ENCODE results near the gene PCNX1.
"Not testable (repeated sequence)": the region's sequence is repeated elsewhere in the genome, so short reads cannot be mapped to it uniquely, and the experiment has no call there.

The PCNX1 gene

GRCh38 chr14:70942342-70942706 is 35.1 kb downstream of the PCNX1 start:
- no peak overlapping the region for H3K27ac ChIP-seq
- H3K27me3 ChIP-seq (ENCODE audit: control insufficient read depth, insufficient read depth, low read length), result no peaks in the 10 kb centered on the region
- H3K9ac ChIP-seq, result no peak overlapping the region
- no peak overlapping the region for H3K4me3 ChIP-seq (ENCODE audit: low read depth, low read length)
- H3K79me2 ChIP-seq, result peaks cover 7% of the 10 kb centered on the region
- no peak overlapping the region for H2AFZ ChIP-seq
- H3K4me1 ChIP-seq, result no peaks in the 10 kb centered on the region
- no peak overlapping the region for H3K4me2 ChIP-seq (ENCODE audit: low read length)
- no peak for TF ChIP-seq CTCF (IDR thresholded peaks at IDR 0.05)
- H3K9me3 ChIP-seq (ENCODE audit: control insufficient read depth, low read length), result no peaks in the 10 kb centered on the region
- H3K36me3 ChIP-seq (ENCODE audit: control insufficient read depth, insufficient read depth, low read length), result no peaks in the 10 kb centered on the region

- not testable (repeated sequence) for H3K27me3 ChIP-seq (ENCODE audit: control insufficient read depth, insufficient read depth, low read length); H3K27ac ChIP-seq; H3K9ac ChIP-seq; H3K4me2 ChIP-seq (ENCODE audit: low read length); H3K4me3 ChIP-seq (ENCODE audit: low read depth, low read length); H3K4me1 ChIP-seq; H2AFZ ChIP-seq; H3K79me2 ChIP-seq; H3K36me3 ChIP-seq (ENCODE audit: control insufficient read depth, insufficient read depth, low read length); H3K9me3 ChIP-seq (ENCODE audit: control insufficient read depth, low read length)
Observed at GRCh38 chr14:70942721-70943120, 35.5 kb downstream of the PCNX1 start.

- H3K27ac ChIP-seq, result no peak overlapping the region
- no peak overlapping the region for H2AFZ ChIP-seq
- no peaks in the 10 kb centered on the region for H3K36me3 ChIP-seq (ENCODE audit: control insufficient read depth, insufficient read depth, low read length)
- H3K9ac ChIP-seq, result no peak overlapping the region
- no peak for TF ChIP-seq CTCF (IDR thresholded peaks at IDR 0.05)
- H3K4me2 ChIP-seq (ENCODE audit: low read length), result no peak overlapping the region
- H3K79me2 ChIP-seq, result peaks cover 6% of the 10 kb centered on the region
- no peaks in the 10 kb centered on the region for H3K27me3 ChIP-seq (ENCODE audit: control insufficient read depth, insufficient read depth, low read length)
- no peaks in the 10 kb centered on the region for H3K4me1 ChIP-seq
- no peaks in the 10 kb centered on the region for H3K9me3 ChIP-seq (ENCODE audit: control insufficient read depth, low read length)
- H3K4me3 ChIP-seq (ENCODE audit: low read depth, low read length), result no peak overlapping the region
Observed at GRCh38 chr14:70943838-70944237, 36.6 kb downstream of the PCNX1 start.

GRCh38 chr14:70947739-70948138 is 40.5 kb downstream of the PCNX1 start:
- H3K4me2 ChIP-seq (ENCODE audit: low read length), result no peak overlapping the region
- no peaks in the 10 kb centered on the region for H3K79me2 ChIP-seq
- H3K27me3 ChIP-seq (ENCODE audit: control insufficient read depth, insufficient read depth, low read length), result no peaks in the 10 kb centered on the region
- H3K9ac ChIP-seq, result no peak overlapping the region
- no peaks in the 10 kb centered on the region for H3K36me3 ChIP-seq (ENCODE audit: control insufficient read depth, insufficient read depth, low read length)
- H2AFZ ChIP-seq, result no peak overlapping the region
- no peaks in the 10 kb centered on the region for H3K9me3 ChIP-seq (ENCODE audit: control insufficient read depth, low read length)
- no peak overlapping the region for H3K4me3 ChIP-seq (ENCODE audit: low read depth, low read length)
- TF ChIP-seq CTCF (IDR thresholded peaks at IDR 0.05), result no peak
- no peaks in the 10 kb centered on the region for H3K4me1 ChIP-seq
- no peak overlapping the region for H3K27ac ChIP-seq

GRCh38 chr14:70952485-70952884 is 45.2 kb downstream of the PCNX1 start:
- Histone ChIP-seq H3K79me2 (peaks cover 2% of the 10 kb centered on the region), H3K36me3 (ENCODE audit: control insufficient read depth, insufficient read depth, low read length) (no peaks in the 10 kb centered on the region), H3K27me3 (ENCODE audit: control insufficient read depth, insufficient read depth, low read length) (no peaks in the 10 kb centered on the region), H2AFZ (no peak overlapping the region), H3K4me3 (ENCODE audit: low read depth, low read length) (no peak overlapping the region), H3K9ac (no peak overlapping the region), H3K4me1 (peaks cover 10% of the 10 kb centered on the region), H3K9me3 (ENCODE audit: control insufficient read depth, low read length) (no peaks in the 10 kb centered on the region), H3K27ac (no peak overlapping the region), H3K4me2 (ENCODE audit: low read length) (no peak overlapping the region)
- TF ChIP-seq CTCF (IDR thresholded peaks at IDR 0.05), result no peak

Data from parathyroid adenoma (tissue), 2 donors.